NB4 (cell line): ENCODE measurements around the gene CAMTA1.

ENCODE experiments used
- POLR2A ChIP-seq: IDR thresholded peaks from 2 replicates; pipeline ENCODE4 v1.6.1; 2011; ENCODE audit warnings: mild to moderate bottlenecking; ENCODE audit not compliant: insufficient read length; ENCODE audit errors: extremely low read depth
- TF ChIP-seq, protein P1 (sequence below): IDR thresholded peaks from one replicate; pipeline ENCODE4 v1.5.1; 2012; ENCODE audit warnings: low read depth, low read length
- TF ChIP-seq, protein P2 (sequence below): IDR thresholded peaks from 2 replicates; pipeline ENCODE4 v1.6.1; 2011; ENCODE audit warnings: low read depth, low read length

DNA sequence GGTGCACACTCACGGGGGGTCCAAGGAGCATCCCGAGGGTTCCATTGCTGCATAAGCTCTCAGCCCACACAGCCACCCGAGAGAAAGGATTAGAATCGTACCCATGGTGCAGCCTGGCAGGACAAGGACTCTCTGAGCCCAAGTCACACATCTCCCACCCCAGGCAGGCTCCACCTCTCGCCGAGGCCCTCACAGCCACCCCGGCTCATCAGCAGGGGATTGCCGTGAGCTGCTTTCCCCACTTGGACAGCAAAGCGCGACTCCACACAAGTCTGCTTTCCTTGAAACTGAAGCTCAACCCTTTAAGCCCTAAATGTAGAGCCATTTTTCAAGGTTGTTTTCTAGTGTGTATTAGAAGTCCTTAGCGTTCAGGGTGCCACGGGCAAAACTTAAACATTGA, 679.5 kb downstream of the CAMTA1 start:
- no peak for TF ChIP-seq POLR2A
- TF ChIP-seq, protein P1, sequence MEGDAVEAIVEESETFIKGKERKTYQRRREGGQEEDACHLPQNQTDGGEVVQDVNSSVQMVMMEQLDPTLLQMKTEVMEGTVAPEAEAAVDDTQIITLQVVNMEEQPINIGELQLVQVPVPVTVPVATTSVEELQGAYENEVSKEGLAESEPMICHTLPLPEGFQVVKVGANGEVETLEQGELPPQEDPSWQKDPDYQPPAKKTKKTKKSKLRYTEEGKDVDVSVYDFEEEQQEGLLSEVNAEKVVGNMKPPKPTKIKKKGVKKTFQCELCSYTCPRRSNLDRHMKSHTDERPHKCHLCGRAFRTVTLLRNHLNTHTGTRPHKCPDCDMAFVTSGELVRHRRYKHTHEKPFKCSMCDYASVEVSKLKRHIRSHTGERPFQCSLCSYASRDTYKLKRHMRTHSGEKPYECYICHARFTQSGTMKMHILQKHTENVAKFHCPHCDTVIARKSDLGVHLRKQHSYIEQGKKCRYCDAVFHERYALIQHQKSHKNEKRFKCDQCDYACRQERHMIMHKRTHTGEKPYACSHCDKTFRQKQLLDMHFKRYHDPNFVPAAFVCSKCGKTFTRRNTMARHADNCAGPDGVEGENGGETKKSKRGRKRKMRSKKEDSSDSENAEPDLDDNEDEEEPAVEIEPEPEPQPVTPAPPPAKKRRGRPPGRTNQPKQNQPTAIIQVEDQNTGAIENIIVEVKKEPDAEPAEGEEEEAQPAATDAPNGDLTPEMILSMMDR, result no peak
- TF ChIP-seq, protein P2, sequence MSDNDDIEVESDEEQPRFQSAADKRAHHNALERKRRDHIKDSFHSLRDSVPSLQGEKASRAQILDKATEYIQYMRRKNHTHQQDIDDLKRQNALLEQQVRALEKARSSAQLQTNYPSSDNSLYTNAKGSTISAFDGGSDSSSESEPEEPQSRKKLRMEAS, result no peak
